Fibroblast of pulmonary artery (primary cell): ENCODE results near the gene XIRP2.

Source experiments
- DNase-seq: peaks from one replicate; pipeline ENCODE4 v3.0.0-alpha.2; 2010; ENCODE audit warnings: low read depth
- H3K4me3 ChIP-seq: replicated peaks from 2 replicates; pipeline ENCODE4 v1.5.1; 2011; ENCODE audit warnings: low read depth, mild to moderate bottlenecking, control low read depth, low read length, moderate library complexity
- TF ChIP-seq, protein P1 (sequence below): IDR thresholded peaks from 2 replicates; pipeline ENCODE4 v1.5.1; 2011; ENCODE audit warnings: mild to moderate bottlenecking, control low read depth, low read length, inconsistent platforms; ENCODE audit errors: missing control alignments

Gene XIRP2

DNA sequence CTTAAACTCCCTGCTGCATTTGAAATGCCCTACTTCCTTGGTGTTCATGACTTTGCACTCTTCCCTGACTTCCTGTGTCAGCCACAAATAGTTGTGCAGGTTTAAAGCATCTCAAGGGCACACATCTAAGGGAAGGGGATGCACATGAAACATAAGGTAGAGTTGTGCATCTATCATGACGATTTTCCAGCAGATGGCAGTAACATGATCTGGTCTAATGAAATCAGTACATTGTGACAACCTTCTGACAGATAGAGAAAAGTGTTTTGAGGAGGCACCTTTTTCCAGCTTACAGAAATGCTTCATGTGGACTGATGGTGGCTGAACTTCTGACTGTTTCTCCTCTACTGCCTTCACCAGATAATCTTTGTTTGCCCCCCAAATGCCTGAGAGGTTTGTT is 238.9 kb downstream of the XIRP2 start:
- H3K4me3 ChIP-seq, result no peak overlapping the region
- DNase-seq, result peak; percentile 63
- TF ChIP-seq, protein P1, sequence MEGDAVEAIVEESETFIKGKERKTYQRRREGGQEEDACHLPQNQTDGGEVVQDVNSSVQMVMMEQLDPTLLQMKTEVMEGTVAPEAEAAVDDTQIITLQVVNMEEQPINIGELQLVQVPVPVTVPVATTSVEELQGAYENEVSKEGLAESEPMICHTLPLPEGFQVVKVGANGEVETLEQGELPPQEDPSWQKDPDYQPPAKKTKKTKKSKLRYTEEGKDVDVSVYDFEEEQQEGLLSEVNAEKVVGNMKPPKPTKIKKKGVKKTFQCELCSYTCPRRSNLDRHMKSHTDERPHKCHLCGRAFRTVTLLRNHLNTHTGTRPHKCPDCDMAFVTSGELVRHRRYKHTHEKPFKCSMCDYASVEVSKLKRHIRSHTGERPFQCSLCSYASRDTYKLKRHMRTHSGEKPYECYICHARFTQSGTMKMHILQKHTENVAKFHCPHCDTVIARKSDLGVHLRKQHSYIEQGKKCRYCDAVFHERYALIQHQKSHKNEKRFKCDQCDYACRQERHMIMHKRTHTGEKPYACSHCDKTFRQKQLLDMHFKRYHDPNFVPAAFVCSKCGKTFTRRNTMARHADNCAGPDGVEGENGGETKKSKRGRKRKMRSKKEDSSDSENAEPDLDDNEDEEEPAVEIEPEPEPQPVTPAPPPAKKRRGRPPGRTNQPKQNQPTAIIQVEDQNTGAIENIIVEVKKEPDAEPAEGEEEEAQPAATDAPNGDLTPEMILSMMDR, result peak; percentile 53

DNA sequence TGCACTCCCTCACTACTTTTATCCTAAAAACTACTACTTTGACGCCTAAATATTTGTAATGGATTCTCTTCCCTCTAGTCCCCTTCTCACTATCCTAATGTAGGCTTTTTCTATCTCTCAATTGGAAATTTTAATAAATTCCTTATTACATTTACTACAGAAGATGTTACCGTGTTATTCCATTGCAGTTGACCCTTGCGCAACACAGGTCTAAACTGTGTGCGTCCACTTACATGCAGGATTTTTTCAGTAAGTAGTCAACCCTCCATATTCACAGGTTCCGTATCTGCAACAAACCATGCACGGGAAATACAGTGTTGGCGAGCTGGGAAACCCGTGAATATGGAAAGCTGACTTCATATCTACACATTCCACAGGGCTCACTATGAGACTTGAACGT is 239.8 kb downstream of the XIRP2 start:
- TF ChIP-seq, protein P1, result no peak
- DNase-seq, result no peak
- H3K4me3 ChIP-seq, result no peak overlapping the region

DNA sequence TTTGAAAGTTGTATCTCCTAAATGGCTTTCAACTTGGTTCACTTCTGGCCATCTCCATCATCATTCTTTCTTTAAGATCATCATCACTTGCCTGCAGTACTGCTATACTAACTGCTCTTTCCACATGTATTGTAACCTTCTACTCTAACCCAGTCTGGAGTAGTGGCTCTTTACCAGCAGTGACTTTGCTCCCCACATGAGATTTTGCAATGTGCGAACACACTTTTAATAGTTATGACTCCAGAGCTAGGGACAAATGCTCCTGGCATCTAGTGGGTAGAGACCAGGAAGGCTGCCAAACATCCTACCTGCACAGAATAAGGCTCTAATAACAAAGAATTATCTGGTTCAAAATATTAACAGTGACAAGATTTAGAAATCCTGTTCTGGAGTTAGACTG is 243.8 kb downstream of the XIRP2 start:
- H3K4me3 ChIP-seq, result no peak overlapping the region
- TF ChIP-seq, protein P1, result no peak
- DNase-seq, result no peak

DNA sequence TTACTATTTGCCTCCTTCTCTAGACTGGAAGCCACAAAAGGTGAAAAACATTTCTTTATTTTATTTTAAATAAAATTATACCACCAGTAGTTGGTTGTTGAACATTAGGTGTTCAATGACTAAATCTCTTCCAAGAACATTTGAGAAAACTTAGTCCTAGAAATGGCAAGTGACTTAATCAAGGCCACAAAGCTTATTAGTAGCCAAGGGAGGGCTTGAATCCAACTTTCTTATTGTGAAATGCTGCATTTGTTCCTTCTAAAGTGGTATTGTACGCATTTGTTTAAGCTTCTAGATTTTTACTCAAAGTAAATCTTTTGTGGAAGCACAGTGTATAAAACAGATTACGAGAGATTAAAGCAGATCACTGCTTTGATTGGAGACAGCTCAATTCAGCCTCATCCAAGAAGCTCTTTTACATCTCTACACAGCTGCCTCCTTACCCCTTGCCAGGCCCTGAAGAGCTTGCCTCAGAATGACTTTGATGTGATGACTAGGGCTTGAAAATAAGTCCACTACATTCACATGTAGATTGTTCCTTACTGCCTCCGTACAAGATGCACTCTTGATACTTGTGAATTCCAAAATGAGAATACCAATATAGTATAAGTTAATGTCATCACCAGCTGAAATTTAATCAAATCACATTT is 244.8 kb downstream of the XIRP2 start:
- H3K4me3 ChIP-seq, result no peak overlapping the region
- TF ChIP-seq, protein P1, result no peak
- DNase-seq, result no peak

DNA sequence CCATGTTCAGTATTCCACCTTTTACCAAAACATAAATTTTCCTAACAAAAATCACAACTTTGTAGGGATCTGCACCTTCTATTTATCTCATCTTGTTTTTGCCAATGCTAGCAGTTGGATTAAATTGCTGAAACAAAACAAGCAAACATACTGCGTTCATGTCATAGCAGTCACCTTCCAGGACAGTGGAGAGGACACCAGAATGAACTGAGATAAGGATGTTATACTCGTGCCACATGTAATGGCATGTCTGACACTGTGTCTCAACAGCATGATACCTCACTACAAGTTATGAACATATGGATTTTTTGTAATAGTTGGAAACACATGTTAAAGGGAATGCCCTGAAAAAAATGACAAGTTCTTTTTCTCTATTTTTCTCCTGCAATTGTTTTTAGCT is 245.3 kb downstream of the XIRP2 start:
- no peak for DNase-seq
- no peak overlapping the region for H3K4me3 ChIP-seq
- TF ChIP-seq, protein P1, result no peak

DNA sequence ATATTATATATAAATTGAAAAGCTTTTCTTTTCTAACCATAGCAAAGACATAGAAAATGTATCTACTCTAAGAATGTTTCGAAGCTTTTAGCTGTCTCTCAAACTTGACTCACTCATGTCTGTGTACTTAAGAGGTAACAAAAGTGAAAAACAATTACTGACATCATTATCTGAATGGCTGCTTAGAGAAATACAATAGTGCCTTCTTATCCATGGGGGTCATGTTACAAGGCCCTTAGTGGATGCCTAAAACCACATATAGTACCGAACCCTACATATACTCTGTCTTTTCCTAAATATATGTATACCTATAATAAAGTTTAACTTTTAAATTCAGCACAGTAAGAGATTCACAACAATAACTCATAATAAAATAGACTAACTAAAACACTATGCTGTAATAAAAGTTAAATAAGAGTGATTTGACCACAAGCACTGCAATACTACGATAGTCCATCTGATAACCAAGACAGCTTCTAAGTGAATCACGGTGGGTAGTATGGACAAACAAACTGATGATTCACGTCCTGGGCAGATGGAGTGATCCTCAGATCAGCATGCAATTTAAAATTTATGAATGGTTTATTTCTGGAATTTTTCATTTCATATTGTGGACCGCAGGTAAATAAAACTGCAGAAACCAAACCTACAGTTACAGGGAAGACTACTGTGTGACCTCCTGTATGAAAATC is 246.2 kb downstream of the XIRP2 start:
- TF ChIP-seq, protein P1, result no peak
- H3K4me3 ChIP-seq, result no peak overlapping the region
- DNase-seq, result peak; percentile 57

DNA sequence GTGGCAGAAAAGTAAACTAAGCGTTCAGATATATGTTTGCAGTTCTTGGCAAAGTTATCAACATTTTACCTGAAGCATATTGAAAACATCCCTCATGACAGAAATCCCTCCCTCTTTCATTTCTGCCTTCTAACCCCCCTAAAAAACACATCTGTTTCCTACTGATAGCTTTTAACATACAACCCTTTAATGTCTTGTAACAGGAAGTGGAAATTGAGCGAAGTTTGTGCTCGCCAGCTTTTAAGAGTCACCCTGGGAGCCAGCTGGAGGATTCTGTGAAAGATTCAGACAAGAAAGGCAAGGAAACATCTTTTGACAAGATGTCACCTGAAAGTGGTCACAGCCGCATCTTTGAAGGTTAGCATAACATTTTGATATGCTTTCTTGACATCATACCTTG is 247.4 kb downstream of the XIRP2 start:
- peak; percentile 21 for DNase-seq
- H3K4me3 ChIP-seq, result no peak overlapping the region
- TF ChIP-seq, protein P1, result no peak
